Activated CD4-positive, alpha-beta T cell treated with anti-CD3 and anti-CD28 coated beads, Interleukin-2, amount 50 U/mL, for 24 hours (primary cell): ENCODE measurements around the gene CTSK.
"Not testable (repeated sequence)": the region's sequence is repeated elsewhere in the genome, so short reads cannot be mapped to it uniquely, and the experiment has no call there.

Source experiments
- DNase-seq, 2 donors: peaks; one replicate each; pipeline ENCODE4 v3.0.0-alpha.2; 2020; ENCODE audit warnings: low read depth in 1 of 2, low spot score in 1 of 2

The CTSK gene

GRCh38 chr1:150808121-150808520 lies at the start of gene CTSK:
CTSK (minus strand) TSS chr1:150808260; CDS start chr1:150806805, 1,455 bp downstream.
- no peak for DNase-seq

DNA sequence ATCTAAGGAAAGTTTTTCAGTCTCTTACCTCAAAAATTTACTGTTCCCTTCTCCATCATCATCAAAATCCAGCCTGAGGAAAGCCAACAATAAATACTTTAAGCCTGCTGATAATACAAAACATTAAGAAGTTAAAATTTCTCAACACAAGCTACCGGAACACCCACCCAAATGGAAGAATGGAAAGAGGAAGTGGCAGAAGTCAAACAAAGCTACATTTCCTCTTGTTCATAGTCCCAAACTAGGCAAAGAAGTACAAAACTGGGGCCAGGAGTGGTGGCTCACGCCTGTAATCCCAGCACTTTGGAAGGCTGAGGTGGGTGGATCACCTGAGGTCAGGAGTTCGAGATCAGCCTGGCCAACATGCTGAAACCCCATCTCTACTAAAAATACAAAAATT lies 44.7 kb upstream of the CTSK start:
- not testable (repeated sequence) for DNase-seq

DNA sequence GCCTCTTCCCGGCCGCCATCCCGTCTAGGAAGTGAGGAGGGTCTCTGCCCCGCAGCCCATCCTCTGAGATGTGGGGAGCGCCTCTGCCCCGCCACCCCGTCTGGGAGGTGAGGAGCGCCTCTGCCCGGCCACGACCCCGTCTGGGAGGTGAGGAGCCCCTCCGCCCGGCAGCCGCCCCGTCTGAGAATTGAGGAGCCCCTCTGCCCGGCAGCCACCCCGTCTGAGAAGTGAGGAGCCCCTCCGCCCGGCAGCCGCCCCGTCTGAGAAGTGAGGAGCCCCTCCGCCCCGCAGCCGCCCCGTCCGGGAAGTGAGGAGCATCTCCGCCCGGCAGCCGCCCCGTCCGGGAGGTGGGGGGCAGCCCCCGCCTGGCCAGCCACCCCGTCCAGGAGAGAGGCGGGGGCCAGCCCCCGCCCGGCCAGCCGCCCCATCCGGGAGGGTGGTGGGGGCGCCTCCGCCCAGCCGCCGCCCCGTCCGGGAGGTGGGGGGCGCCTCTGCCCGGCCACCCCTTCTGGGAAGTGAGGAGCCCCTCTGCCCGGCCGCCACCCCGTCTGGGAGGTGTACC lies 42.8 kb upstream of the CTSK start:
- not testable (repeated sequence) for DNase-seq

DNA sequence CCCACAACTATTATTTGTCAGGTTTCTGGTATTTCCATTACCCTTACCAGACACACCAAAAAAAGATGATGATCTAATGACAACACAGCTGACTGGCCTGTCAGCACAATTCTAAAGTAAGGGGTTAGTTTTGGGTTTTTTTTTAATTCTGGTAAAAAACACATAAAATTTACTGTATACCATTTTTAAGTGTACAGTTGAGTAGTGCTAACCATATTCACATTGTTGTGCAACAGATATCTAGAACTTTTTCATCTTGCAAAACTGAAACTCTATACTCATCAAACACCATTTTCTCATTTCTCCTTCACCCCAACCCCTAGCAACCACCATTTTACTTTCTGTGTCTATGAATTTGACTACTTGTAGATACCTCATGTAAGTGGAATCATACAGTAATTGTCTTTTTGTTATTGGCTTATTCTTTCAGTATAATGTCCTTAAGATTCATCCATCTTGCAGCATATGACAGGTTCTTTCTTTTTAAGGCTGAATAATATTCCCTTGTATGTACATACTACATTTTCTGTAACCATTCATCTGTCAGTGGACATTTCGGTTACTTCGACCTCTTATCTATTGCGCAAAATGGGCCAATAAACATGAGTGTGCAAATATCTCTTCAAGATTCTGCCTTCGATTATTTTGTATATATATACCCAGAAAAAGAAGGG lies 38.5 kb upstream of the CTSK start:
- no peak for DNase-seq

DNA sequence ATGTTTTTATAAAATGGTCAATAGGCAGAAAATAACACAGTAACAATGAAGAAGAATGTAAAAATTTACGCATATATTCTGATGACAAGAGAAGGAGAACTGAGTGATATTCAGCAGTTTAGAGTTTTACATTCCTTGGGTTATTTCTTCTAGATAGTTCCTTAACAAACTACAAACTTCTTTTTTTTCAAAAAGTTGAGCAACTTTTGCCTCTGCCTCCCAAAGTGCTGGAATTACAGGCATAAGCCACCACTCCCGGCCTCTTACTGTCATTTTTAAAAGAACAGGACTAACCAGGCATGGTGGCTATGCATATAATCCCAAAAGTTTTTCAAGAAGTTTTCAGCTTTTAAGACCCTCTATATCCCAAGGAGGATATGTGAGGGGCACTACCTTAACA lies 35.4 kb upstream of the CTSK start:
- DNase-seq = no peak

- no peak for DNase-seq
Measured at GRCh38 chr1:150842964-150843363, 34.9 kb upstream of the CTSK start.

- no peak for DNase-seq
Measured at GRCh38 chr1:150842343-150842742, 34.3 kb upstream of the CTSK start.

DNA sequence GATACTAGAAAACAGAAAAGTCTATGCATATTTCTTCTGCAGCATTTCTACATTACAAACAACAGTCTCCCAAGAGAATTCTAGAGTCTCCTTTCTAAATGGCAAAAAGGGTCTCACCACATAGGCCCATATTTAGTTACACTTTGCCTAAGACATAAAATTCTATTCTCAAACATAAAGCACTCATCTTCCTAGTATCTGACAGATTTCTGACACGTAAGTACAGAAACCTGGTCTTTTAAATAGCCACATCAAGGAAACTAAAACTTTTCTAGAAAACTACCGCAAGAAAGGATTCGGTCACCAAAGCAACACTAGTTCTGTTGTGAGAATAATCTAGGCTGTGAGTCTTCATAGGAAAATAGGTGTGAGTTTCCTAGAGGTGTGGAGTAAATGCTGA lies 33.6 kb upstream of the CTSK start:
- peak in 1 of 2 donors; percentile 6 for DNase-seq

- not testable (repeated sequence) for DNase-seq
Measured at GRCh38 chr1:150840850-150841249, 32.8 kb upstream of the CTSK start.

- no peak for DNase-seq
Measured at GRCh38 chr1:150836129-150836773, 28.2 kb upstream of the CTSK start.

- not testable (repeated sequence) for DNase-seq
Measured at GRCh38 chr1:150833961-150834360, 25.9 kb upstream of the CTSK start.

- no peak for DNase-seq
Measured at GRCh38 chr1:150832597-150832996, 24.5 kb upstream of the CTSK start.

DNA sequence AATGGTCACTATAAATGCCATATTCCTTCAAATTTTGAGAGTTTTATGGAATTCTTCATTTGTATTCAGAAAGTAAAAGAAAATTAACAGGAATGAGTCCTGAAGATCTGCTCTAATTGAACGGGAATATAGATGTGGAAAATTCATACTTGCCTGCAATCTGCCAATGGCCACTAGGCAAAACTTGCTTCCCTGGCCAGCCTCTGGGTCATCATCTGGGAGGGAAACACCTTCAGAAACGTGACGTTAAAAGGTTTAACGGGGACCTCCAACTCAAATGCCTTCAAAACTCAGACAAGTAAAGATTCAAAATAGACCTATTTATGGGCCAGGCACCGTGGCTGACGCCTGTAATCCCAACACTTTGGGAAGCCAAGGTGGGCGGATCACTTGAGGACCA lies 21.7 kb upstream of the CTSK start:
- no peak for DNase-seq

GRCh38 chr1:150826299-150826698 lies 18.2 kb upstream of the CTSK start:
- no peak for DNase-seq

DNA sequence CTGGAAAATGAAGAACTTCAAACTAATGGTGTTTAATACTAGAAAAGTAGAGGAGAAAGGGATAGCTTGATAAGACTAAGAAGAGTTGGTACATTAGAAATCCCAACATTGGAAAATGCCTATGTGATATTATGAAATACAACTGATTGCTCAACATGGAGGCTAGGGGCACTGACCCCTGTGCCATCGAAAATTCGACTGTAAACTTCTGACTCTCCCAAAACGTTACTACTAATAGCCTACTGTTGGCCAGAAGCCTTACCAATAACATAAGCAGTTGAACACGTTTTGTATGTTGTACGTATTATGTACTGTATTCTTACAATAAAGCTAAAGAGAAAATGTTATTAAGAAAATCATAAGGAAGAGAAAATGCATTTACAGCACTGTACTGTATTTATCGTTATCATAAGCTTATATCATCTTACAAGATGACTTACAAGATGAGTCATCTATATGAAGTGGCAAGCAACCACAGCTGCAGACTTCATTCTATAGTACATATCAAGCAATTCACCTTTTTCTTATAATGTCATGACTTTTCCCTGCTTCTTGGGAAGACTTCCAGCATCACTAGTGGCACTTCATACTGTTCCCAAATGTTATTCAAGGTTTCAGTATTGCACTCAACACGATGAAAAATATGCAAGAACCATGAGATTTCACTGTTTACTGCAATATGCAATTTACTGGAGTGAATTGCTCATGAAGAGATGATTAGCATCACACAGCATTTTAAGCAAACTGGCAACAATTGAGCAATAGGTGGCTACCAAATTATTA lies 12.9 kb upstream of the CTSK start:
- DNase-seq = no peak

DNA sequence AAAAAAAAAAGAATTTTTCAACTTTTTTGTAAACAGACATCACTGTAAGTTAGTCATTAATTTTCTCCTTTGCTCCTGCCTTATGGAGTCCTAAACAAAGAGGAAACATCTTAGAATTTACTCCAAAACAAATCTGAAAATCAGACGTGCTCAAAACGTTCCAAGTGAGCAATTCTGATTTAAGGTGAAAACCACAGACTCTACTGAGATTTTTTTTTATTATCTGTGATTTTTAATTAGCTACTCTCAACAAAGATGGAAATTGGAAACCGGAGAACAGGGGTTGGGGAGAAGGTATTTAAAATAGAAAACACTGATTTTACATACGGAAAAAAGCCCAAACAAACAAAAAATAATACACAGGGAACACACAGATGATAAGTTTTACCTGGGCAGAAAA lies 7.8 kb upstream of the CTSK start:
- DNase-seq = no peak

DNA sequence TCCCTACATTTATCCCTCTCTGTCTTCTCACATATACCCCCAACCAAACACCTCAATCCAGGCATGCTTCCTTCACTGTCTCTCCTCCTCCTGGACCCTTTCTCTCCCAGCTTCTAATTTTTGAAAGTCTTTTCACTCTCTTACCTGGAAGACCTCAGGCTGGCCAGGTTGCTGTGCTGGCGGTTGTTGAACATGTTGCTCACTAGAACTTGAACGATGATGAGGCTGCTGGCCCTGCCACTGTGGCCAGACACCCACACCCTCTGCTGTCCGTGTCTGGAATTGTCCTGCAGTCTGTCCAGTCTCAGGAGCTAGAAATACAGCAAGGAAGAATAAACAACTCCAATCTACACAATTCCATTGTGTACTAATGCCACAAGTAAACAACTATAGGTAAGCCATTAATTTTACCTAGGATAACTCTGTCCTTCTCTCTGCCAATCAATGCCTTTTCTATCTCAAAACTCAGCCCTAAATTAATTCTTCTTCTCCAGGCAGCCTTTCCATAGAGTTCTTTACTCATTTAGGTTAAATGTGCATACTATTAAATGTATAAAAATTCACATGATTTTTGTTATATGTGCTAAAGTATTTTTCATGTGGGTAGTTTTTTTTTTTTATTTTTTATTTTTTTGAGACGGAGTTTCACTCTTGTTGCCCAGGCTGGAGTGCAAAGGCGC lies 5.1 kb upstream of the CTSK start:
- DNase-seq = no peak

DNA sequence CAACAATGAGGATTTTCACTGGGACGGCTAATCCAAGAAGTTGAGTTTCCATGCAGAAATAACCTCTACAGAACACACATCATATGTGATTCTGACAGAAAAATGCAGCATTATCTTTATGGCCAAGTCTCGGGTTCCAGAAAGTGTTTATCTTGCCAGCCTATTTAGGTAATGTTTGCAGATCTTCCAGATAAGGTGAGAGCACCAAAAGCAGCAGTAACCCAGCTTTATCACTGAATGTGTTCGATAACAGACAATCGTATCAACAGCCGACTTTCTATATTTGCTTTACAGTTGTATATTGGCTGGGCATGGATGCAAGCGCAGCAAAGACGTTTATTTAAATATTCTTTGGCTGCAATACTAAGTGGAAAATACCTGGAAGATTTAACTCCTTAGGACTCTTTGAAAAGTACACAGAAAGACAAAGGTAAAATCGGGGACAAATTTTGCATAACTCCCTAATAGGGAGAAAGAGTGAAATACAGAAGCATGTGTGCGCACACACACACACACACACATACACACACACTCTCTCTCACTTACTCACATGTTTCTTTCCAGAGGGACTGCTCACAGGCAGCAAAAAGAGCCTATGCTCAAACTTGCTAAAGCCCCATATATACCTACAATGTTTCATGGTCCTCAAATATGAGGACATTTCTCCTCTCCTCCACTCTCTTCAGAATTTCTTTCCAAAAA lies 3.0 kb upstream of the CTSK start:
- no peak for DNase-seq

GRCh38 chr1:150809651-150810050 lies 1.6 kb upstream of the CTSK start:
- no peak for DNase-seq

DNA sequence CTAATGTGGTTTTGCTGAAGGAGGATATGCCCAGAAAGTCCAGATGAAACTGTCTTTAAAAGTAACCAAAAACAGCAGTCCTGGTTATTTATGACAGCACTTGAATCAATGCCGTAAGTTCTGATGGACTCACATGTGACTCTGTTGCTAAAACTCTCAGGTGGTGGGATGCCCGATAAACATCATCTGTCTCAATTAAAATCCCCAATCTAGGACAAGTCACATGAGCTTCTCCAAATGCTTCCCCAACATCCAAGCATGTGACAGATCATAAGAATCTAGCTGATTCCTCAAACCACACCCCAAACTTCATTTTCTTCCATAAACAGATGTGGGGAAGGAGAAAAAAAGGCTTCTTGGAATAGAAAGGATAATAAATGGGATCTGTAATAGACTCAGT lies 786 bp upstream of the CTSK start:
- no peak for DNase-seq
